Mucosa of descending colon (tissue), 3 donors: ENCODE measurements around the gene BTBD9. TPM values are rescaled to one million over a fixed set of nuclear protein-coding genes. Genes with fewer than 3 reads are reported as not detected.

Experiments used
- ATAC-seq: fragments of 200-7000 bp; cut with Tn5 transposase; one replicate; pipeline ENCODE4 v1.9.1; 2020; ENCODE audit warnings: mild to moderate bottlenecking, moderate library complexity
- DNase-seq, 3 donors: peaks; one replicate each; pipeline ENCODE4 v3.0.0-alpha.2; 2020
- H3K36me3 ChIP-seq: fragments of 200-600 bp; one replicate; pipeline ENCODE4 v1.8.0; 2021; ENCODE audit warnings: low read depth, mild to moderate bottlenecking
- H3K4me1 ChIP-seq: fragments of 200-600 bp; one replicate; pipeline ENCODE4 v1.8.0; 2021; ENCODE audit warnings: low read depth, mild to moderate bottlenecking
- H3K4me3 ChIP-seq: fragments of 200-600 bp; one replicate; pipeline ENCODE4 v1.8.0; 2021; ENCODE audit warnings: mild to moderate bottlenecking
- H3K9me3 ChIP-seq: fragments of 200-600 bp; one replicate; pipeline ENCODE4 v1.8.0; 2021; ENCODE audit warnings: mild to moderate bottlenecking
- CTCF ChIP-seq: fragments of 200-600 bp; IDR thresholded peaks from one replicate; pipeline ENCODE4 v1.8.0; 2022; ENCODE audit warnings: antibody characterized with exemption, mild to moderate bottlenecking
- intact Hi-C, 2 donors: fragments of 100-400 bp; cut with DNase I in 1 of 2; cut with micrococcal nuclease in 1 of 2; formaldehyde crosslinking; loops; one replicate each; pipeline versions ENCODE4 v1.11.0 to v1.11.1; 2022; cut with DNase I, micrococcal nuclease
- total RNA-seq, 3 donors: library from RNA; stranded (reverse); fragmentation: NEBNext Ultra II Directional in 2 of 3; extraction: Animal tissue kit (Norgen Biotek cat#: 25700) in 2 of 3; gene quantifications; one replicate each; pipeline versions ENCODE4 v1.2.1 to v1.2.4, GENCODE V29; 2021 to 2023
- donor health status: DM: no; HTN: no; CAD: no; lungs with moderate emphysema.
- donor health status: DM: no; HTN: no; CAD: no.
- donor health status: DM: no; HTN: yes; CAD: no.

The BTBD9 gene
- total RNA-seq, 3 donors from 2014 or later, result 22.4 to 38.8 (median 23.9) TPM

GRCh38 chr6:38676236-38676973 lies 36.7 kb upstream of the BTBD9 start:
- TF ChIP-seq CTCF, result no peak
- Histone ChIP-seq H3K36me3 (no peaks in the 10 kb centered on the region), H3K9me3 (no peaks in the 10 kb centered on the region), H3K4me3 (no peak overlapping the region), H3K4me1 (no peaks in the 10 kb centered on the region)
- ATAC-seq, result no peak
- intact Hi-C loops, result no loop called here
- DNase-seq, result no peak

- Histone ChIP-seq H3K4me1 (no peaks in the 10 kb centered on the region), H3K36me3 (no peaks in the 10 kb centered on the region), H3K9me3 (no peaks in the 10 kb centered on the region), H3K4me3 (no peak overlapping the region)
- intact Hi-C loops, result no loop called here
- DNase-seq, result no peak
- TF ChIP-seq CTCF, result no peak
- peak; percentile 21 for ATAC-seq
These were observed 33.9 kb upstream of the BTBD9 start for GRCh38 chr6:38673397-38674165.

- TF ChIP-seq CTCF, result peak; percentile 66
- no peaks in the 10 kb centered on the region for H3K36me3 ChIP-seq
- ATAC-seq (peak; percentile 79), DNase-seq (peak in 1 of 3 donors; percentile 48)
- no peaks in the 10 kb centered on the region for H3K4me1 ChIP-seq
- H3K9me3 ChIP-seq, result no peaks in the 10 kb centered on the region
- no peak overlapping the region for H3K4me3 ChIP-seq
- intact Hi-C loops, result no loop called here
These were observed 32.2 kb upstream of the BTBD9 start for GRCh38 chr6:38671885-38672467.

- H3K4me1 ChIP-seq, result no peaks in the 10 kb centered on the region
- ATAC-seq (no peak), DNase-seq (no peak)
- H3K36me3 ChIP-seq, result no peaks in the 10 kb centered on the region
- H3K9me3 ChIP-seq, result no peaks in the 10 kb centered on the region
- no peak for TF ChIP-seq CTCF
- intact Hi-C loops, result no loop called here
- H3K4me3 ChIP-seq, result no peak overlapping the region
These were observed 18.9 kb upstream of the BTBD9 start for GRCh38 chr6:38658418-38659167.

- ATAC-seq, result no peak
These were observed 17.2 kb upstream of the BTBD9 start for GRCh38 chr6:38656896-38657295.

More at GRCh38 chr6:38656896-38657295, 17.2 kb upstream of the BTBD9 start:
- H3K4me1 ChIP-seq, result no peaks in the 10 kb centered on the region
- no peak for DNase-seq
- TF ChIP-seq CTCF, result no peak
- H3K4me3 ChIP-seq, result no peak overlapping the region
- H3K36me3 ChIP-seq, result no peaks in the 10 kb centered on the region
- no peaks in the 10 kb centered on the region for H3K9me3 ChIP-seq
- intact Hi-C loops, result no loop called here
